Measurements from ENCODE around the gene NOSTRIN.

The NOSTRIN gene

DNA sequence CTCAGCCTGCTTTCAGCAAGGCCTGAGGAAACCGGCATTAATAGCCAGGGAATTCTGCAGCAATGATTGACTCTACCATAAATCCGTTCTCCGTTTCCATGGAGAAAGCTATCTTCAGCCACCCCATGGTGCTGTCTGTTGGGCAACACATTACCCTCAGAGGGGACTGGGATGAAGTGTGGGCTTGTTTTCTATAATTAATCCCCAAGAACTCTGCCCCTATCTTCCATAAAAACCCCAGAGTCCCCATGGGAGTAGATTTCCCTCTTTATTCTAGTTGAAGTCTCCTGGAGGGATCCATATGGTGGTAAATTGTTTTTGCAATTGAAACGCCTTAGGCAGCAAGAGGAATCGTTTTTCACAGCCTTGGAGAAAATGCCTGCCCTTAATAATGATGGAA, 107.9 kb downstream of the NOSTRIN start:
- no peak overlapping the region for H3K9ac ChIP-seq
- no peaks in the 10 kb centered on the region for H3K36me3 ChIP-seq (ENCODE audit: control insufficient read depth, insufficient read depth, low read length)
- TF ChIP-seq, protein P1, sequence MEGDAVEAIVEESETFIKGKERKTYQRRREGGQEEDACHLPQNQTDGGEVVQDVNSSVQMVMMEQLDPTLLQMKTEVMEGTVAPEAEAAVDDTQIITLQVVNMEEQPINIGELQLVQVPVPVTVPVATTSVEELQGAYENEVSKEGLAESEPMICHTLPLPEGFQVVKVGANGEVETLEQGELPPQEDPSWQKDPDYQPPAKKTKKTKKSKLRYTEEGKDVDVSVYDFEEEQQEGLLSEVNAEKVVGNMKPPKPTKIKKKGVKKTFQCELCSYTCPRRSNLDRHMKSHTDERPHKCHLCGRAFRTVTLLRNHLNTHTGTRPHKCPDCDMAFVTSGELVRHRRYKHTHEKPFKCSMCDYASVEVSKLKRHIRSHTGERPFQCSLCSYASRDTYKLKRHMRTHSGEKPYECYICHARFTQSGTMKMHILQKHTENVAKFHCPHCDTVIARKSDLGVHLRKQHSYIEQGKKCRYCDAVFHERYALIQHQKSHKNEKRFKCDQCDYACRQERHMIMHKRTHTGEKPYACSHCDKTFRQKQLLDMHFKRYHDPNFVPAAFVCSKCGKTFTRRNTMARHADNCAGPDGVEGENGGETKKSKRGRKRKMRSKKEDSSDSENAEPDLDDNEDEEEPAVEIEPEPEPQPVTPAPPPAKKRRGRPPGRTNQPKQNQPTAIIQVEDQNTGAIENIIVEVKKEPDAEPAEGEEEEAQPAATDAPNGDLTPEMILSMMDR (IDR thresholded peaks at IDR 0.05): no peak
- H3K27ac ChIP-seq: no peak overlapping the region
- H2AFZ ChIP-seq: no peak overlapping the region
- H3K79me2 ChIP-seq: no peaks in the 10 kb centered on the region
- no peak overlapping the region for H3K4me2 ChIP-seq (ENCODE audit: low read length)
- H3K9me3 ChIP-seq (ENCODE audit: control insufficient read depth, low read length): no peaks in the 10 kb centered on the region
- no peak overlapping the region for H3K4me3 ChIP-seq (ENCODE audit: low read depth, low read length)
- H3K27me3 ChIP-seq (ENCODE audit: control insufficient read depth, insufficient read depth, low read length): no peaks in the 10 kb centered on the region
- no peaks in the 10 kb centered on the region for H3K4me1 ChIP-seq

DNA sequence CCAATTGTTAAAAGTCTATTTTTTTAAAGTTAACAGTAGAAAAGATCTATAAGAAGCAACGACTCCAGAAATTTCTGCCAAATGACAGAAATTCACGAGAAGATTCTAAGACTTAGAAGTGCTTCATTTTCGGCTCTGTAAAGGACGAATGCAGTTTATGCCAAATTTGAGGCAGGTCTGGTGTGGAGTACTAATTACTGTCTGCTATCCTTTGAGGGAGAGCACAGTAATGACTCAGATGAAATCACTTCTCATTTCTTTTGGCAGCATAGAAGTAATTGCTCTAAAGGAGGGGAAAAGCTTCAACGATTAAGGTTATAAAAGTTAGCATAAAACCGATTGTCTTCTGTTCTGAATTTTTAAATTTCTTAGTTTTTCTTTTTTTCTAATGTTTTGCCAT, 110.0 kb downstream of the NOSTRIN start:
- Histone ChIP-seq H3K9ac (no peak overlapping the region), H3K9me3 (ENCODE audit: control insufficient read depth, low read length) (no peaks in the 10 kb centered on the region), H3K4me1 (no peaks in the 10 kb centered on the region), H2AFZ (no peak overlapping the region), H3K27ac (no peak overlapping the region), H3K4me3 (ENCODE audit: low read depth, low read length) (no peak overlapping the region), H3K79me2 (no peaks in the 10 kb centered on the region), H3K27me3 (ENCODE audit: control insufficient read depth, insufficient read depth, low read length) (no peaks in the 10 kb centered on the region), H3K4me2 (ENCODE audit: low read length) (no peak overlapping the region), H3K36me3 (ENCODE audit: control insufficient read depth, insufficient read depth, low read length) (no peaks in the 10 kb centered on the region)
- TF ChIP-seq, protein P1 (IDR thresholded peaks at IDR 0.05): no peak

GRCh38 chr2:168912901-168913369, 110.5 kb downstream of the NOSTRIN start:
- Histone ChIP-seq H3K9me3 (ENCODE audit: control insufficient read depth, low read length) (no peaks in the 10 kb centered on the region), H3K27ac (no peak overlapping the region), H3K27me3 (ENCODE audit: control insufficient read depth, insufficient read depth, low read length) (no peaks in the 10 kb centered on the region), H3K9ac (no peak overlapping the region), H3K4me2 (ENCODE audit: low read length) (no peak overlapping the region), H3K79me2 (no peaks in the 10 kb centered on the region), H3K4me3 (ENCODE audit: low read depth, low read length) (no peak overlapping the region), H2AFZ (no peak overlapping the region), H3K4me1 (no peaks in the 10 kb centered on the region), H3K36me3 (ENCODE audit: control insufficient read depth, insufficient read depth, low read length) (no peaks in the 10 kb centered on the region)
- TF ChIP-seq, protein P1 (IDR thresholded peaks at IDR 0.05): no peak

- no peak overlapping the region for H3K4me3 ChIP-seq (ENCODE audit: low read depth, low read length)
These were observed 111.1 kb downstream of the NOSTRIN start for GRCh38 chr2:168913495-168913894.

More at GRCh38 chr2:168913495-168913894, 111.1 kb downstream of the NOSTRIN start:
- Histone ChIP-seq H2AFZ (no peak overlapping the region), H3K27me3 (ENCODE audit: control insufficient read depth, insufficient read depth, low read length) (no peaks in the 10 kb centered on the region), H3K79me2 (no peaks in the 10 kb centered on the region), H3K9ac (no peak overlapping the region), H3K4me2 (ENCODE audit: low read length) (no peak overlapping the region), H3K4me1 (no peaks in the 10 kb centered on the region), H3K36me3 (ENCODE audit: control insufficient read depth, insufficient read depth, low read length) (no peaks in the 10 kb centered on the region), H3K9me3 (ENCODE audit: control insufficient read depth, low read length) (no peaks in the 10 kb centered on the region), H3K27ac (no peak overlapping the region)
- TF ChIP-seq, protein P1 (IDR thresholded peaks at IDR 0.05): no peak
